Body of pancreas (tissue), 4 donors: Measurements from ENCODE around the gene RAB11FIP4. TPM values are rescaled to one million over a fixed set of nuclear protein-coding genes. Genes with fewer than 3 reads are reported as not detected.

Source experiments
- ATAC-seq: fragments of 150-250 bp; one replicate; pipeline ENCODE4 v1.9.1; 2016
- DNase-seq, 4 donors: peaks; one replicate each; pipeline ENCODE4 v3.0.0-alpha.2; 2019
- H3K27ac ChIP-seq, 4 donors: fragments of 200-600 bp; sonication (generic); 1 replicate in 3 of 4; 2 replicates in 1 of 4; pipeline versions ENCODE4 v1.5.1 to v1.6.1; 2016 to 2019; ENCODE audit warnings: mild to moderate bottlenecking in 1 of 4, mixed read lengths in 1 of 4, moderate library complexity in 1 of 4
- H3K27me3 ChIP-seq, 2 donors: fragments of 200-600 bp; sonication (generic); one replicate each; pipeline ENCODE4 v1.6.0; 2016; ENCODE audit warnings: mild to moderate bottlenecking in 1 of 2
- H3K36me3 ChIP-seq, 2 donors: fragments of 200-600 bp; sonication (generic); replicated peaks in 1 of 2; 2 replicates each; pipeline ENCODE4 v1.5.1; 2016; ENCODE audit warnings: low read depth in 2 of 2; ENCODE audit not compliant: insufficient read depth in 1 of 2
- H3K4me1 ChIP-seq: fragments of 200-600 bp; sonication (generic); one replicate; pipeline ENCODE4 v1.6.0; 2016
- H3K4me3 ChIP-seq, 2 donors: fragments of 200-600 bp; sonication (generic); 1 replicate in 1 of 2; 2 replicates in 1 of 2; pipeline ENCODE4 v1.5.1; 2016 to 2019
- H3K9me3 ChIP-seq, 3 donors: fragments of 200-600 bp; sonication (generic); 1 replicate in 2 of 3; 2 replicates in 1 of 3; pipeline ENCODE4 v1.5.1; 2016
- CTCF ChIP-seq, 7 experiments: fragments of 450-650 bp in 4 of 7; fragments of 200-600 bp in 3 of 7; sonication (generic) in 3 of 7; IDR thresholded peaks; one replicate each; pipeline ENCODE4 v1.5.1; 2016 to 2019; ENCODE audit warnings: antibody characterized with exemption in 7 of 7
- POLR2A ChIP-seq, 3 donors: fragments of 450-650 bp; IDR thresholded peaks; one replicate each; pipeline ENCODE4 v1.6.1; 2016; ENCODE audit warnings: antibody characterized with exemption in 3 of 3, mild to moderate bottlenecking in 2 of 3
- WGBS, 2 donors: methylation state at CpG; one replicate each; pipeline ENCODE4 v1.1.5; 2017; 5-methylcytosine and 5-hydroxymethylcytosine counted together
- intact Hi-C: fragments of 100-400 bp; cut with DNase I; formaldehyde crosslinking; loops from one replicate; pipeline ENCODE4 v1.15.1; 2023
- total RNA-seq, 2 donors: library from RNA; depleted of rRNA; stranded (reverse); fragments of >200 nt; gene quantifications; one replicate each; pipeline ENCODE4 v1.1.0, GENCODE V29; 2016

RAB11FIP4 gene
- total RNA-seq, 2 donors from 2014 or later: 37.2 to 38.7 TPM

GRCh38 chr17:31357839-31358394, 33.6 kb upstream of the RAB11FIP4 start:
- DNase-seq (no peak), ATAC-seq (no peak)
- TF ChIP-seq CTCF (IDR thresholded peaks at IDR 0.05) (no peak), POLR2A (IDR thresholded peaks at IDR 0.05) (no peak)

GRCh38 chr17:31364012-31364411, 27.5 kb upstream of the RAB11FIP4 start:
- Histone ChIP-seq H3K27ac (no peak overlapping the region), H3K4me1 (no peaks in the 10 kb centered on the region), H3K27me3 (no peaks in the 10 kb centered on the region), H3K4me3 (no peak overlapping the region), H3K36me3 (peaks cover 0 to 4% of the 10 kb centered on the region in 2 donors), H3K9me3 (no peaks in the 10 kb centered on the region)
- no peak for DNase-seq
- 94 to 97% methylated on average over 6 of the region's 6 CpGs for WGBS, 2 donors
- TF ChIP-seq CTCF (IDR thresholded peaks at IDR 0.05) (no peak), POLR2A (IDR thresholded peaks at IDR 0.05) (no peak)
- no peak for ATAC-seq
- intact Hi-C loops: no loop called here

More at GRCh38 chr17:31357839-31358394, 33.6 kb upstream of the RAB11FIP4 start:
- WGBS, 2 donors: 74 to 78% methylated on average over 3 of the region's 3 CpGs
- Histone ChIP-seq H3K27me3 (no peaks in the 10 kb centered on the region), H3K4me1 (no peaks in the 10 kb centered on the region), H3K27ac (no peak overlapping the region), H3K9me3 (no peaks in the 10 kb centered on the region), H3K36me3 (peaks cover 3 to 11% of the 10 kb centered on the region in 2 donors), H3K4me3 (no peak overlapping the region)
- intact Hi-C loops: no loop called here

GRCh38 chr17:31366088-31366487, 25.4 kb upstream of the RAB11FIP4 start:
- Histone ChIP-seq H3K9me3 (no peaks in the 10 kb centered on the region), H3K27ac (no peak overlapping the region), H3K27me3 (no peaks in the 10 kb centered on the region), H3K4me3 (no peak overlapping the region), H3K36me3 (no peaks in the 10 kb centered on the region), H3K4me1 (no peaks in the 10 kb centered on the region)
- no peak for DNase-seq
- WGBS, 2 donors: 99% methylated on average over 4 of the region's 4 CpGs
- no peak for ATAC-seq
- intact Hi-C loops: no loop called here
- TF ChIP-seq POLR2A (IDR thresholded peaks at IDR 0.05) (no peak), CTCF (IDR thresholded peaks at IDR 0.05) (no peak)

- H3K27ac ChIP-seq: no peak overlapping the region
- no peaks in the 10 kb centered on the region for H3K36me3 ChIP-seq
- H3K9me3 ChIP-seq: no peaks in the 10 kb centered on the region
- DNase-seq (no peak), ATAC-seq (no peak)
- no peak overlapping the region for H3K4me3 ChIP-seq
- H3K27me3 ChIP-seq: no peaks in the 10 kb centered on the region
- intact Hi-C loops: no loop called here
- no peak for TF ChIP-seq CTCF (IDR thresholded peaks at IDR 0.05)
- no peak for TF ChIP-seq POLR2A (IDR thresholded peaks at IDR 0.05)
- no peaks in the 10 kb centered on the region for H3K4me1 ChIP-seq
Observed at GRCh38 chr17:31369266-31369665, 22.2 kb upstream of the RAB11FIP4 start.

GRCh38 chr17:31371511-31372097, 19.9 kb upstream of the RAB11FIP4 start:
- no peak overlapping the region for H3K4me3 ChIP-seq
- TF ChIP-seq CTCF (IDR thresholded peaks at IDR 0.05) (no peak), POLR2A (IDR thresholded peaks at IDR 0.05) (no peak)
- DNase-seq (no peak), ATAC-seq (no peak)
- no peaks in the 10 kb centered on the region for H3K27me3 ChIP-seq
- H3K4me1 ChIP-seq: no peaks in the 10 kb centered on the region
- WGBS, 2 donors: 62 to 63% methylated on average over 4 of the region's 4 CpGs
- no peaks in the 10 kb centered on the region for H3K9me3 ChIP-seq
- no peaks in the 10 kb centered on the region for H3K36me3 ChIP-seq
- intact Hi-C loops: no loop called here
- no peak overlapping the region for H3K27ac ChIP-seq
